HepG2 (cell line): Measurements from ENCODE around the gene ADAMTS12.

ENCODE experiments used
- ZNF224 ChIP-seq: sonication (generic); formaldehyde crosslinking; IDR thresholded peaks from 2 replicates; pipeline ENCODE4 v1.5.0; 2020; ENCODE audit warnings: mild to moderate bottlenecking, missing genetic modification reagents
- ZNF772 ChIP-seq: sonication (generic); formaldehyde crosslinking; IDR thresholded peaks from 2 replicates; pipeline ENCODE4 v1.5.0; 2020; ENCODE audit warnings: mild to moderate bottlenecking, missing genetic modification reagents

DNA sequence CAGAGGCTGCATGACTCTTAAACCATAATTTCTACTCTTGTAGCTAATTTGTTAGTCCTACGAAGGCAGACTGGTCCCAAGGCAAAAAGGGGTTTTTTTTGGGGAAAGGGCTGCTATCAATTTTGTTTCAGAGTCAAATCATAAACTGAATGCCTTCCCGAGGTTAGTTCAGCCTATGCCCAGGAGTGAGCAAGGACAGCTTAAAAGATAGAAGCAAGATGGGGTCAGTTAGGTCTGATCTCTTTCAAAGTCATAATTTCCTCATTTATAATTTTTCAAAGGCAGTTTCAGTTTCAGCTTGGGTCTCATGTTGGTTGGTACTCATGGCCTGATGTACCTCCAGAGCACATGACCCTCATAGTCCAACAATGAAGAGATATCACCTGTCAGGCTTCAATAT lies 36.5 kb upstream of the ADAMTS12 start:
- TF ChIP-seq ZNF772 (no peak), ZNF224 (no peak)
